ENCODE data around the gene FRMD8.

Gene FRMD8

GRCh38 chr11:65423516-65424204 lies 37.2 kb downstream of the FRMD8 start:
- Histone ChIP-seq H3K27me3 (no peaks in the 10 kb centered on the region), H3K4me1 (ENCODE audit: control insufficient read depth in 1 of 2, insufficient read depth in 1 of 2, low read depth in 1 of 2, low read length in 1 of 2) (peaks cover 31 to 61% of the 10 kb centered on the region in 2 experiments), H3K36me3 (peaks cover 33% of the 10 kb centered on the region), H3K4me3 (ENCODE audit: low read depth in 1 of 2, low read length in 1 of 2) (peak overlapping the region; percentile 93 to 95), H3K27ac (peak overlapping the region; percentile 97), H3K9me3 (no peaks in the 10 kb centered on the region)
- TF ChIP-seq, protein P1, sequence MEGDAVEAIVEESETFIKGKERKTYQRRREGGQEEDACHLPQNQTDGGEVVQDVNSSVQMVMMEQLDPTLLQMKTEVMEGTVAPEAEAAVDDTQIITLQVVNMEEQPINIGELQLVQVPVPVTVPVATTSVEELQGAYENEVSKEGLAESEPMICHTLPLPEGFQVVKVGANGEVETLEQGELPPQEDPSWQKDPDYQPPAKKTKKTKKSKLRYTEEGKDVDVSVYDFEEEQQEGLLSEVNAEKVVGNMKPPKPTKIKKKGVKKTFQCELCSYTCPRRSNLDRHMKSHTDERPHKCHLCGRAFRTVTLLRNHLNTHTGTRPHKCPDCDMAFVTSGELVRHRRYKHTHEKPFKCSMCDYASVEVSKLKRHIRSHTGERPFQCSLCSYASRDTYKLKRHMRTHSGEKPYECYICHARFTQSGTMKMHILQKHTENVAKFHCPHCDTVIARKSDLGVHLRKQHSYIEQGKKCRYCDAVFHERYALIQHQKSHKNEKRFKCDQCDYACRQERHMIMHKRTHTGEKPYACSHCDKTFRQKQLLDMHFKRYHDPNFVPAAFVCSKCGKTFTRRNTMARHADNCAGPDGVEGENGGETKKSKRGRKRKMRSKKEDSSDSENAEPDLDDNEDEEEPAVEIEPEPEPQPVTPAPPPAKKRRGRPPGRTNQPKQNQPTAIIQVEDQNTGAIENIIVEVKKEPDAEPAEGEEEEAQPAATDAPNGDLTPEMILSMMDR (IDR thresholded peaks at IDR 0.05): no peak

DNA sequence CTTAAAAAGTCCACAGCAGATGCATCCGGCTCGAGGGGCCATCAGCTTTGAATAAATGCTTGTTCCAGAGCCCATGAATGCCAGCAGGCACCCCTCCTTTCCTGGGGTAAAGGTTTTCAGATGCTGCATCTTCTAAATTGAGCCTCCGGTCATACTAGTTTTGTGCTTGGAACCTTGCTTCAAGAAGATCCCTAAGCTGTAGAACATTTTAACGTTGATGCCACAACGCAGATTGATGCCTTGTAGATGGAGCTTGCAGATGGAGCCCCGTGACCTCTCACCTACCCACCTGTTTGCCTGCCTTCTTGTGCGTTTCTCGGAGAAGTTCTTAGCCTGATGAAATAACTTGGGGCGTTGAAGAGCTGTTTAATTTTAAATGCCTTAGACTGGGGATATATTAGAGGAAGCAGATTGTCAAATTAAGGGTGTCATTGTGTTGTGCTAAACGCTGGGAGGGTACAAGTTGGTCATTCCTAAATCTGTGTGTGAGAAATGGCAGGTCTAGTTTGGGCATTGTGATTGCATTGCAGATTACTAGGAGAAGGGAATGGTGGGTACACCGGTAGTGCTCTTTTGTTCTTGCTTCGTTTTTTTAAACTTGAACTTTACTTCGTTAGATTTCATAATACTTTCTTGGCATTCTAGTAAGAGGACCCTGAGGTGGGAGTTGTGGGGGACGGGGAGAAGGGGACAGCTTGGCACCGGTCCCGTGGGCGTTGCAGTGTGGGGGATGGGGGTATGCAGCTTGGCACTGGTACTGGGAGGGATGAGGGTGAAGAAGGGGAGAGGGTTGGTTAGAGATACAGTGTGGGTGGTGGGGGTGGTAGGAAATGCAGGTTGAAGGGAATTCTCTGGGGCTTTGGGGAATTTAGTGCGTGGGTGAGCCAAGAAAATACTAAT lies 38.0 kb downstream of the FRMD8 start:
- H3K4me1 ChIP-seq (ENCODE audit: control insufficient read depth in 1 of 2, insufficient read depth in 1 of 2, low read depth in 1 of 2, low read length in 1 of 2): peaks cover 33 to 61% of the 10 kb centered on the region in 2 experiments
- TF ChIP-seq, protein P1 (IDR thresholded peaks at IDR 0.05): no peak
- H3K36me3 ChIP-seq: peaks cover 37% of the 10 kb centered on the region
- peak overlapping the region; percentile 97 for H3K27ac ChIP-seq
- H3K27me3 ChIP-seq: no peaks in the 10 kb centered on the region
- no peaks in the 10 kb centered on the region for H3K9me3 ChIP-seq
- H3K4me3 ChIP-seq (ENCODE audit: low read depth in 1 of 2, low read length in 1 of 2): peak overlapping the region; percentile 93 to 95

GRCh38 chr11:65425105-65425970 lies 38.9 kb downstream of the FRMD8 start:
- TF ChIP-seq, protein P1 (IDR thresholded peaks at IDR 0.05): peak; percentile 86
- H3K9me3 ChIP-seq: no peaks in the 10 kb centered on the region
- peaks cover 41 to 61% of the 10 kb centered on the region in 2 experiments for H3K4me1 ChIP-seq (ENCODE audit: control insufficient read depth in 1 of 2, insufficient read depth in 1 of 2, low read depth in 1 of 2, low read length in 1 of 2)
- H3K36me3 ChIP-seq: peaks cover 44% of the 10 kb centered on the region
- H3K4me3 ChIP-seq (ENCODE audit: low read depth in 1 of 2, low read length in 1 of 2): peak overlapping the region; percentile 93 to 95
- H3K27me3 ChIP-seq: no peaks in the 10 kb centered on the region
- H3K27ac ChIP-seq: peak overlapping the region; percentile 97

GRCh38 chr11:65425971-65426838 lies 39.8 kb downstream of the FRMD8 start:
- Histone ChIP-seq H3K9me3 (no peaks in the 10 kb centered on the region), H3K4me3 (ENCODE audit: low read depth in 1 of 2, low read length in 1 of 2) (peak overlapping the region; percentile 93 to 95), H3K36me3 (peaks cover 53% of the 10 kb centered on the region), H3K4me1 (ENCODE audit: control insufficient read depth in 1 of 2, insufficient read depth in 1 of 2, low read depth in 1 of 2, low read length in 1 of 2) (peaks cover 49 to 61% of the 10 kb centered on the region in 2 experiments), H3K27ac (peak overlapping the region; percentile 97), H3K27me3 (no peaks in the 10 kb centered on the region)
- TF ChIP-seq, protein P1 (IDR thresholded peaks at IDR 0.05): no peak
